ENCODE data around the gene LIN52. TPM values are rescaled to one million over a fixed set of nuclear protein-coding genes. Genes with fewer than 3 reads are reported as not detected.

LIN52 gene
- total RNA-seq, 1 experiment from 2014 or later: 11.0 TPM

DNA sequence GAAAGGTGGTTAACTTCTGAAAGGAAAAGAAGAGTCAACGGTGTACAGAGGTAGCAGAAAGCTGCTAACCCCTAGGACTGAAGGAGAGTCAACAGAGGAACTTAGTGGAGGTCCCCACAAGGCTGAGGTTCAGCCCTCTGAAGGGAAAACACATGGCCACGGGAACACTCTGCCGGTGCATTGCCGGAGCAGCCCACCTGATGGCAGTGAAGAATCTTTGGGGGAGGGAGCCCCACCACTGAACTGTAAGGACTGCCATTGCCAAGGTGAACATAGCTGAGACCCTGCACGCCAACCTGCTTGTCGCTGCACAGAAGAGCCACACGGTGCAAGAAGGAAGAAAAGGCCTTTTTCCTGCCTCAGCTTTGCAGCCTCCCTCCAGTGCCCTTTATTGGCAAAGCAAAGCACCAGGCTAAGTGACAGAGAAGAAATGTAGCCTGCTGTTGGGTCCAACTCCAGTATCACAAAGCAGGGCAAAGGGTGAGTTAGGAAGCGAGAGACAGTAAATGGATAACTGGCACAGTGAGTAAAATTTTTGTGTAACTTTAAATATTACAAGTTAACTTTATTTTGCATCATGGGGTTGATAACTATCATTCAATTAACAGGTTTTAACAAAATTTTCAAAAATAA lies 76.9 kb downstream of the LIN52 start:
- Mint-ChIP-seq H3K9me3 (no peaks in the 10 kb centered on the region), H3K27me3 (ENCODE audit: low read depth) (no peaks in the 10 kb centered on the region), H3K27ac (peak overlapping the region in 2 of 3 experiments; percentile 20 to 84; a peak in 2 of 7 replicates), H3K36me3 (ENCODE audit: insufficient read depth in 1 of 3, low read depth in 3 of 3) (peaks cover 0 to 11% (median 9%) of the 10 kb centered on the region in 3 experiments; a peak in 3 of 7 replicates), H3K4me3 (no peak overlapping the region), H3K4me1 (peaks cover 0 to 5% of the 10 kb centered on the region in 2 experiments; a peak in 2 of 4 replicates)
- Histone ChIP-seq H2AK5ac (ENCODE audit: insufficient read length, low read length) (no peak overlapping the region), H3K23me2 (ENCODE audit: insufficient read length, low read depth, low read length, poor library complexity, severe bottlenecking) (no peaks in the 10 kb centered on the region), H3T11ph (ENCODE audit: low read length) (no peak overlapping the region), H3K4me1 (ENCODE audit: insufficient read depth, low read length) (no peaks in the 10 kb centered on the region), H3K27me3 (ENCODE audit: insufficient read depth, low read length) (no peaks in the 10 kb centered on the region), H3K56ac (ENCODE audit: insufficient read length, low read depth, low read length) (no peak overlapping the region), H3K23ac (ENCODE audit: insufficient read length, low read depth, low read length) (no peak overlapping the region), H2BK5ac (ENCODE audit: insufficient read length, low read length) (no peak overlapping the region), H2AFZ (ENCODE audit: low read length) (no peak overlapping the region), H3K27ac (ENCODE audit: insufficient read length, low read depth, low read length) (no peak overlapping the region), H3K18ac (ENCODE audit: insufficient read length, low read depth, low read length) (no peak overlapping the region), H2BK12ac (ENCODE audit: insufficient read length, low read depth, low read length) (no peak overlapping the region), H3K79me2 (ENCODE audit: insufficient read depth, low read length) (no peaks in the 10 kb centered on the region), H2BK20ac (ENCODE audit: low read depth, low read length, poor library complexity, severe bottlenecking) (no peak overlapping the region), H4K91ac (ENCODE audit: insufficient read length, low read depth, low read length) (no peak overlapping the region), H3K4ac (ENCODE audit: low read depth, low read length) (no peak overlapping the region), H3K9ac (ENCODE audit: extremely low read depth, insufficient read length, low read length) (no peak overlapping the region), H2BK15ac (ENCODE audit: low read depth, low read length) (no peak overlapping the region), H3K9me3 (ENCODE audit: control insufficient read depth, low read depth, low read length) (no peaks in the 10 kb centered on the region), H4K5ac (ENCODE audit: insufficient read length, low read depth, low read length) (no peak overlapping the region), H2BK120ac (ENCODE audit: low read depth, low read length, poor library complexity, severe bottlenecking) (no peak overlapping the region), H3K14ac (ENCODE audit: insufficient read depth, low read length) (no peak overlapping the region), H3K79me1 (ENCODE audit: insufficient read depth, low read depth, low read length, poor library complexity, severe bottlenecking) (no peaks in the 10 kb centered on the region), H3K4me2 (ENCODE audit: insufficient read depth, insufficient read length, low read length) (no peak overlapping the region), H4K20me1 (ENCODE audit: control insufficient read depth, insufficient read depth, insufficient read length) (no peaks in the 10 kb centered on the region), H4K8ac (replicated peaks; ENCODE audit: insufficient read length, low read depth, low read length) (no peak overlapping the region)
- TF ChIP-seq, protein P1, sequence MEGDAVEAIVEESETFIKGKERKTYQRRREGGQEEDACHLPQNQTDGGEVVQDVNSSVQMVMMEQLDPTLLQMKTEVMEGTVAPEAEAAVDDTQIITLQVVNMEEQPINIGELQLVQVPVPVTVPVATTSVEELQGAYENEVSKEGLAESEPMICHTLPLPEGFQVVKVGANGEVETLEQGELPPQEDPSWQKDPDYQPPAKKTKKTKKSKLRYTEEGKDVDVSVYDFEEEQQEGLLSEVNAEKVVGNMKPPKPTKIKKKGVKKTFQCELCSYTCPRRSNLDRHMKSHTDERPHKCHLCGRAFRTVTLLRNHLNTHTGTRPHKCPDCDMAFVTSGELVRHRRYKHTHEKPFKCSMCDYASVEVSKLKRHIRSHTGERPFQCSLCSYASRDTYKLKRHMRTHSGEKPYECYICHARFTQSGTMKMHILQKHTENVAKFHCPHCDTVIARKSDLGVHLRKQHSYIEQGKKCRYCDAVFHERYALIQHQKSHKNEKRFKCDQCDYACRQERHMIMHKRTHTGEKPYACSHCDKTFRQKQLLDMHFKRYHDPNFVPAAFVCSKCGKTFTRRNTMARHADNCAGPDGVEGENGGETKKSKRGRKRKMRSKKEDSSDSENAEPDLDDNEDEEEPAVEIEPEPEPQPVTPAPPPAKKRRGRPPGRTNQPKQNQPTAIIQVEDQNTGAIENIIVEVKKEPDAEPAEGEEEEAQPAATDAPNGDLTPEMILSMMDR (conservative IDR thresholded peaks at IDR 0.05): peak; percentile 51
- DNase-seq: peak; percentile 52
- no CpG with 5 or more reads among the region's 8 CpGs for WGBS (ENCODE audit: extremely low coverage, insufficient read length, low lambda C conversion rate)

All from H9 (cell line).